Stomach (tissue), 4 donors: ENCODE measurements around the gene KNOP1.

Experiments used
- CTCF ChIP-seq, 7 experiments: fragments of 450-650 bp in 4 of 7; fragments of 200-600 bp in 3 of 7; sonication (generic) in 3 of 7; IDR thresholded peaks; one replicate each; pipeline ENCODE4 v1.5.1; 2016 to 2019; ENCODE audit warnings: antibody characterized with exemption in 7 of 7, control low read depth in 2 of 7, mild to moderate bottlenecking in 1 of 7
- EP300 ChIP-seq: sonication (generic); formaldehyde crosslinking; IDR thresholded peaks from one replicate; pipeline ENCODE4 v1.6.1; 2017; ENCODE audit warnings: antibody characterized with exemption
- POLR2A ChIP-seq, 4 donors: fragments of 450-650 bp; IDR thresholded peaks; one replicate each; pipeline ENCODE4 v1.6.1; 2016; ENCODE audit warnings: antibody characterized with exemption in 4 of 4, control low read depth in 2 of 4, mild to moderate bottlenecking in 1 of 4, moderate library complexity in 1 of 4
- POLR2AphosphoS5 ChIP-seq, 3 donors: sonication (generic); formaldehyde crosslinking; IDR thresholded peaks; one replicate each; pipeline ENCODE4 v1.6.1; 2016; ENCODE audit warnings: antibody characterized with exemption in 3 of 3

DNA sequence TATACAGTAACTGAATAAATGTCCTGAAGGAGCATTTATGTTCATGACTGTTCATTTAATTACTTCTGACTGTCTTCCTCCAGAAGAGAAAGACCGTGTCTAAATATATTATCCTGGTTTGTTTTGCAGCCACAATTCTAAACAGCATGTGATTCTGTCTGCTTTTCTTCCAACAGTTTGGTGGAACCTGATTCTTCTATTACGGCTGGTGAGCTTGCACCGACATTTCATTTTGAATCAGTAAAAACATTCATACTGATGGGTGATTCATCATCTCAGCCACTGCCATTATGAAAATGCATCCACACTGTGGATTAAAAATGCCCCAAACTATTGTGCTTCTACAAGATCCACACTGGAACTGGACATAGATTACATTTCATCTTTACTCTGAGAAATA is 16.9 kb downstream of the KNOP1 start:
- TF ChIP-seq POLR2A (IDR thresholded peaks at IDR 0.05), result no peak
- no peak for TF ChIP-seq CTCF (IDR thresholded peaks at IDR 0.05)
- TF ChIP-seq EP300, result no peak
- TF ChIP-seq POLR2AphosphoS5 (IDR thresholded peaks at IDR 0.05), result no peak
